ENCODE results near the gene OR7A17.

GRCh38 chr19:14848822-14849221 lies 37.1 kb downstream of the OR7A17 start, which contains the start of gene OR7A10:
- TF ChIP-seq CTCF (IDR thresholded peaks at IDR 0.05): no peak
- no peak for TF ChIP-seq POLR2AphosphoS5 (IDR thresholded peaks at IDR 0.05; ENCODE audit: insufficient read depth in 1 of 2, low read depth in 1 of 2)

Data from vagina (tissue), 2 donors.